Subcutaneous adipose tissue (tissue), 4 donors: ENCODE data around the gene IL3RA. TPM values are rescaled to one million over a fixed set of nuclear protein-coding genes. Genes with fewer than 3 reads are reported as not detected.

Experiments used
- total RNA-seq, 4 donors: library from RNA; depleted of rRNA; stranded (reverse); fragments of >200 nt; gene quantifications; one replicate each; pipeline ENCODE4 v1.1.0, GENCODE V29; 2016
- TF ChIP-seq, protein P1 (sequence below): fragments of 450-650 bp; IDR thresholded peaks from one replicate; pipeline ENCODE4 v1.5.1; 2016; ENCODE audit warnings: low read depth, mild to moderate bottlenecking, control low read depth, antibody characterized with exemption, moderate library complexity

The IL3RA gene
- total RNA-seq, 4 donors from 2014 or later = 5.3 to 23.5 (median 13.2) TPM

DNA sequence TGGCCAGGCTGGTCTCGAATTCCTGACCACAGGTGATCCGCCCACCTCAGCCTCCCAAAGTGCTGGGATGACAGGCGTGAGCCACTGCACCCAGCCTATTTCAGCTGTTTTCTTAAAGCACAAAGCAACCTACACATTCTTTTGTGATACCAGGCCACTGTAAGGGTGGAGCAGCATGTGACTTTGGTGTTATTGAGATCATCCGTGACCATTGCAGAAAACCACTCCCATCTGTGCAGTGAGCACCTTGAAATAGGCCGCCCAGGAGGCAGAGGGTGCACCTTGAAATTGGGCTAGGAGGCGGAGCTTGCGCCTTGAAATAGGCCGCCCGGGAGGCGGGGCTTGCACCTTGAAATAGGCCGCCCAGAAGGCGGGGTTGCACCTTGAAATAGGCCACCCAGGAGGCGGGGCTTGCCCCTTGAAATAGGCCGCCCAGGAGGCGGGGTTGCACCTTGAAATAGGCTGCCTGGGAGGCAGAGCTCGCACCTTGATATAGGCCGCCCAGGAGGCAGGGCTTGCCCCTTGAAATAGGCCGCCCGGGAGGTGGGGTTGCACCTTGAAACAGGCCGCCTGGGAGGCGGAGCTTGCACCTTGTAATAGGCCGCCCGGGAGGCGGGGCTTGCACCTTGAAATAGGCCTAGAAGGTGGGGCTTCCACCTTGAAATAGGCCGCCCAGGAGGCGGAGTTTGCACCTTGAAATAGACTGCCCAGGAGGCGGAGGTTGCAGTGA, 64.3 kb downstream of the IL3RA start:
- TF ChIP-seq, protein P1, sequence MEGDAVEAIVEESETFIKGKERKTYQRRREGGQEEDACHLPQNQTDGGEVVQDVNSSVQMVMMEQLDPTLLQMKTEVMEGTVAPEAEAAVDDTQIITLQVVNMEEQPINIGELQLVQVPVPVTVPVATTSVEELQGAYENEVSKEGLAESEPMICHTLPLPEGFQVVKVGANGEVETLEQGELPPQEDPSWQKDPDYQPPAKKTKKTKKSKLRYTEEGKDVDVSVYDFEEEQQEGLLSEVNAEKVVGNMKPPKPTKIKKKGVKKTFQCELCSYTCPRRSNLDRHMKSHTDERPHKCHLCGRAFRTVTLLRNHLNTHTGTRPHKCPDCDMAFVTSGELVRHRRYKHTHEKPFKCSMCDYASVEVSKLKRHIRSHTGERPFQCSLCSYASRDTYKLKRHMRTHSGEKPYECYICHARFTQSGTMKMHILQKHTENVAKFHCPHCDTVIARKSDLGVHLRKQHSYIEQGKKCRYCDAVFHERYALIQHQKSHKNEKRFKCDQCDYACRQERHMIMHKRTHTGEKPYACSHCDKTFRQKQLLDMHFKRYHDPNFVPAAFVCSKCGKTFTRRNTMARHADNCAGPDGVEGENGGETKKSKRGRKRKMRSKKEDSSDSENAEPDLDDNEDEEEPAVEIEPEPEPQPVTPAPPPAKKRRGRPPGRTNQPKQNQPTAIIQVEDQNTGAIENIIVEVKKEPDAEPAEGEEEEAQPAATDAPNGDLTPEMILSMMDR = no peak

DNA sequence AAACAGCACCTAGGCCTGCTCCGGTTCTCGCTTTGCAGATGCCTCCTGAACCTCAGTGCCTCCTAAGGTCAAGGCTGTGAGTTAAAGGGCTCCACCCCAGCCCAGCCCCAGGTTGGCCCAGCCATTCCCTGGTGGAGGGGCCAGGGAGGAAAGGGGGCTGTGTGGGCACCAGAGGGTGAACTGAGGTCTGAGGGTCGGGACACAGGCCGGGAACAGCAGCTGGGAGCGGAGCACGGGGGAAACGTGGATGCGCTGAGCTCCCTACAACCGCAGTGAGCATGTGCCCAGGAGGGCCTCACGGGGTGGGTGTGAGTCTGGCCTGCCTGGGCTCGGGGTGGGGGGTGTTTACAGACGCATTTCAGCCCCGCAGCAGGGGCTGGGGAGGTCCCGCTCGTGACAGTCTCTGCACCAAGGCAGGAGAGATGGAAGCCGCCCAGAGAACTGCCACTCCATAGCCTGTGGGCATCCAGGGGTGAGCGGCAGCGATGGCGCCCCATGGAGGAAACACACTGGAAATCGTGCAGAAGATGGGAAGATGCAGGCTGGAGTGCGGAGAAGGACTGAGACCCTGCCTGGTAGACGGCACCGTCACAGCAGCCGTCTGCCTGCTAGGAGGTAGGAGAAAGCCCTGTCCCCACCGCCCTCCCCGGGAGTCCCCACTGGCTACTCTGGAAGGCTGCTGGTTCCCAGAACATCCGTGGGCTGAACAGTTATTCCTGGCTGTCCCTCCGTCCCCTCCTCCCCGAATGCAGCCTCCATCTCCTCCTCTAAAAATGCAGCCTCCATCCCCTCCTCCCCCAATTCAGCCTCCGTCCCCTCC, 65.2 kb downstream of the IL3RA start:
- TF ChIP-seq, protein P1 = no peak

DNA sequence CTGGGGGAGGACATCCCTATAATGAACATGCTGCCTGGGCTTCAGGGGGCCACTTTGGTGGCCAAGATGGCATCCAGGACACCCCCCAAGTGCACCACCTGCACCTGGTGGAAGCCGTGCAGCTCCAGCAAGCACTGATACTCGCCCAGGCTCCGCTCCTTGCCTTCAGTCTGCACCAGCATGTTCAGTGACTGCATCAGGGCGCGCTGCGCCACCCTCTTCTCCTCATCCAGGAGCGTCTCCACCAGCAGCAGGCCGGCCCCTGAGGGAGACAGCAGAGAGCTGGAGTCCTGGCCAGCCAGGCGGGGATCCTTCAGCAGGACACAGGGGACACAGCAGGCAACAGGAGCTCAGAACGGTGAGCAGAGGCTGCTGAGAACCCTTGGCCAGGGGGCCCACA, 66.6 kb downstream of the IL3RA start:
- TF ChIP-seq, protein P1 = no peak

DNA sequence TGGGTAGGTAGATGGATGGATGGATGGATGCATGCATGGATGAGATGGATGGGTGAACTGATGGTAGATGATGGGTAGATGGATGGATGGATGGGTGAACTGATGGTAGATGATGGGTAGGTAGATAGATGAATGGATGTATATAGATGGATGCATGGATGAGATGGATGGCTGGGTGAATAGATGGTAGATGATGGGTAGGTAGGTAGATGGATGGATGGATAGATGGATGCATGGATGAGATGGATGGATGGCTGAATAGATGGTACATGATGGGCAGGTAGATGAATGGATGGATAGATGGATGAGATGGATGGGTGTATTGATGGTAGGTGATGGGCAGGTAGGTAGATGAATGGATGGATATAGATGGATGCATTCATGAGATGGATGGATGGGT, 70.5 kb downstream of the IL3RA start:
- TF ChIP-seq, protein P1 = no peak

DNA sequence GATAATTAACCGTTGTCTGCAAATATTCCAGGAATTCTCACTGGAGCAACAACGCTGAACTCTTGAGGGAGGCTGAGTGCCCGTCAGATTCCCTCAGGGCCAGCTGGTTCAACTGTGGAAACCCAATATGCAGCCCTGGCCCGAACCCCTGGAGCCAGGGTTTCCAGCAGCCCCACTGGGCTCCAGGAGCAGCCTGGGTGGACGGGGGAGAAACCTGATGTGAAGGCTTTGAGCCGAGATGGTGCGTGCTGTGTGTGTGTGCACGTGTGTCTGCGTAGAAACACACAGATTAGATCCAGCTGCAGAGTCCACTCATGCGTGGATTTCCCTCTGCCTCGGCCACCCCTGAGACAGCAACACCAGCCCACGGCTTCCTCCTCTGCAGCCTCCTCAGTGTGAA, 74.7 kb downstream of the IL3RA start:
- TF ChIP-seq, protein P1 = no peak

DNA sequence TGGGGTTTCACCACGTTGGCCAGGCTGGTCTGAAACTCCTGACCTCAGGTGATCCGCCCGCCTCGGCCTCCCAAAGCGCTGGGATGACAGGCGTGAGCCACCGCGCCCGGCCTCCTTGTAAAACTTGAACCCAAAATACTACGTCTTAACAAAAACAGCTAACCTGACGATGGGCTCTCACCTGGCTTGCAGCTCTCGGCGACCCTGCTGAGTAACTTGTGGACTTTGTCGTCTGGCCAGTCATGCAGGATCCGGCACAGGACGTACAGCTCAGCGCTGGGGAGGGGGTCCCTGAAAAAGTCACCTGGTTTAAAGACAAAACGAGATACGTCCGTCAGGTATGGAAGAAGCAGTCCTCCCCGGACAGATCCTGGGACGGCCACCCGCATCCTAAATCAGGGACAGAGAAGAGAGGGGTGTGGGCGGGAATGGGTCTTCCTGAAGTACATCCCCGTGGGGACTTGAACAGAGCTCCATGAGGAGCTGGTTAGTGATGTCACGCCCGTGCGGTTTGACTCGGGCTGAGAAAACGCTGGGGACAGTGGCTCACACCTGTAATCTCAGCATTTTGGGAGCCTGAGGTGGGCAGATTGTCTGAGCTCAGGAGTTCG, 76.1 kb downstream of the IL3RA start:
- TF ChIP-seq, protein P1 = no peak

DNA sequence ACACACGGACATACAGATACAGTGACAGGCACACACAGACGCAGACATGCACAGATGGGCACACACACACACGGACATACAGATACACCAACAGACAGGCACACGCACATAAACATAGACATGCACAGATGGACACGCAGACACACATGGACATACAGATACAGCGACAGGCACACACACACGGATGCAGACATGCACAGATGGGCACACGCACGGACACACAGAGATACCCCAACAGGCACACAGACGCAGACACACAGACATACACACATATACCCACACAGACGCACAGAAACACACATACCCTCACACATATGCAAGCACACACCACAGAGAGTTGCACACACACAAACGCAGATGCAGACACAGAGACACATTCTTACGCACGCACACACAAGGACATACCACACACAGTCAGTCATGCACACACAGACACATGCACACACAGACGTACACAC, 79.8 kb downstream of the IL3RA start:
- TF ChIP-seq, protein P1 = no peak
